Testis (tissue), 2 donors: ENCODE data around the gene ZBED2.

Experiments used
- POLR2A ChIP-seq: fragments of 450-650 bp; IDR thresholded peaks from one replicate; pipeline ENCODE4 v1.6.1; 2017; ENCODE audit warnings: antibody characterized with exemption, mild to moderate bottlenecking, moderate library complexity
- TF ChIP-seq, protein P1 (sequence below), 3 experiments: fragments of 450-650 bp in 2 of 3; fragments of 200-600 bp in 1 of 3; sonication (generic) in 1 of 3; IDR thresholded peaks; one replicate each; pipeline ENCODE4 v1.5.1; 2016 to 2019; ENCODE audit warnings: antibody characterized with exemption in 3 of 3, mild to moderate bottlenecking in 2 of 3, moderate library complexity in 1 of 3

DNA sequence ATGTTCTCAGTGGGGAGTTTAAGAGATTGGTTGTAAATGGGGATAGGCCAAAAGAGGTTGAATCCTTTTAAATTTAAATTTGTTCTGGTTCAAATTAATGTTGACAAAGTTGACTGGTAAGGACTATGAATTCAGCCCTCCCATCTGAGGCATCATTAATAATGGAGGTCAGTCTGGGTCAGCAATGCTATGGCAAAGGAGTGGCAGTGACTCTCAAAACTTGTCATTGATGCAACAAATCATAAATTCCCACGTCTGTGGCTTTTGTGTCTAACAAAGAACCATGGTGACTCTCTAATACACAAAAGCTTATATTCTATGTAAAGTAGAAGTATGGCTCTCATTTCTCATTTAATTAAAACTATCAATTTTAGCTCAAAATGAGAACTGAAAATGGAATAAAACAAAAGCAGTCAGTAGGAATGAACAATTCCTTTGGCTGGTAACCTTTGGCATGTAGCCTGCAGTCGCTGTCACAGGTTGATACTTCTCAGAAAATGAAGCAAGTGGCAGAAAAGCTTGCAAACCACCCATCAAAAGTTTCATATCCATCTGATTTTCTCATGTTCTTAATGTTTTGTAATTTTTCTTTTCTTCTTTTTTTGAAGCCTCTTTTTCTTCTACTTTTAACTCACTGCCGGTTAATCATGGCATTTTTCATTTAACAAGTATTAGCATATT is 12.2 kb upstream of the ZBED2 start:
- TF ChIP-seq POLR2A: no peak
- TF ChIP-seq, protein P1, sequence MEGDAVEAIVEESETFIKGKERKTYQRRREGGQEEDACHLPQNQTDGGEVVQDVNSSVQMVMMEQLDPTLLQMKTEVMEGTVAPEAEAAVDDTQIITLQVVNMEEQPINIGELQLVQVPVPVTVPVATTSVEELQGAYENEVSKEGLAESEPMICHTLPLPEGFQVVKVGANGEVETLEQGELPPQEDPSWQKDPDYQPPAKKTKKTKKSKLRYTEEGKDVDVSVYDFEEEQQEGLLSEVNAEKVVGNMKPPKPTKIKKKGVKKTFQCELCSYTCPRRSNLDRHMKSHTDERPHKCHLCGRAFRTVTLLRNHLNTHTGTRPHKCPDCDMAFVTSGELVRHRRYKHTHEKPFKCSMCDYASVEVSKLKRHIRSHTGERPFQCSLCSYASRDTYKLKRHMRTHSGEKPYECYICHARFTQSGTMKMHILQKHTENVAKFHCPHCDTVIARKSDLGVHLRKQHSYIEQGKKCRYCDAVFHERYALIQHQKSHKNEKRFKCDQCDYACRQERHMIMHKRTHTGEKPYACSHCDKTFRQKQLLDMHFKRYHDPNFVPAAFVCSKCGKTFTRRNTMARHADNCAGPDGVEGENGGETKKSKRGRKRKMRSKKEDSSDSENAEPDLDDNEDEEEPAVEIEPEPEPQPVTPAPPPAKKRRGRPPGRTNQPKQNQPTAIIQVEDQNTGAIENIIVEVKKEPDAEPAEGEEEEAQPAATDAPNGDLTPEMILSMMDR (IDR thresholded peaks at IDR 0.05): no peak
